K562 (cell line): Measurements from ENCODE around the gene SGMS1. TPM values are rescaled to one million over a fixed set of nuclear protein-coding genes. Genes with fewer than 3 reads are reported as not detected.

Experiments used
- BRCA1 ChIP-seq, 2 experiments: fragments of 450-650 bp in 1 of 2; sonication (generic) in 1 of 2; formaldehyde crosslinking in 1 of 2; IDR thresholded peaks; 2 replicates each; pipeline versions ENCODE4 v1.5.0 to v1.6.1; 2017 to 2020; ENCODE audit warnings: mild to moderate bottlenecking in 1 of 2, missing genetic modification reagents in 1 of 2
- CEBPB ChIP-seq: fragments of 450-650 bp; IDR thresholded peaks from 2 replicates; pipeline ENCODE4 v1.6.1; 2016; ENCODE audit warnings: missing genetic modification characterization, missing compliant biosample characterization
- ETS2 ChIP-seq: IDR thresholded peaks from 2 replicates; pipeline ENCODE4 v1.6.1; 2016; ENCODE audit warnings: borderline replicate concordance, missing genetic modification characterization, mild to moderate bottlenecking, moderate library complexity, missing compliant biosample characterization; ENCODE audit not compliant: poor library complexity, severe bottlenecking
- L3MBTL2 ChIP-seq: fragments of 450-650 bp; IDR thresholded peaks from 2 replicates; pipeline ENCODE4 v1.6.1; 2016; ENCODE audit warnings: mild to moderate bottlenecking, moderate library complexity
- POLR2B ChIP-seq: fragments of 450-650 bp; IDR thresholded peaks from 2 replicates; pipeline ENCODE4 v1.6.1; 2018; ENCODE audit warnings: low read depth; ENCODE audit not compliant: partially characterized antibody
- PRMT5 ChIP-seq: sonication (generic); formaldehyde crosslinking; IDR thresholded peaks from 2 replicates; pipeline ENCODE4 v1.5.0; 2020; ENCODE audit warnings: missing genetic modification reagents
- SMC3 ChIP-seq: conservative IDR thresholded peaks from 2 replicates; pipeline ENCODE4 v1.6.1; 2011; ENCODE audit warnings: low read depth, low read length, improper control_type of control experiment; ENCODE audit not compliant: insufficient read depth
- STAG1 ChIP-seq: sonication (generic); formaldehyde crosslinking; IDR thresholded peaks from 2 replicates; pipeline ENCODE4 v1.5.0; 2020; ENCODE audit warnings: missing genetic modification reagents, borderline replicate concordance
- TRIM24 ChIP-seq, 2 experiments: fragments of 450-650 bp; IDR thresholded peaks; 2 replicates each; pipeline ENCODE4 v1.6.1; 2016
- ZNF140 ChIP-seq: fragments of 250-450 bp; sonication (Bioruptor Pico); IDR thresholded peaks from 2 replicates; pipeline ENCODE4 v1.8.0; 2021; ENCODE audit warnings: moderate library complexity, mild to moderate bottlenecking, inconsistent platforms
- ZNF324 ChIP-seq: fragments of 250-450 bp; sonication (Bioruptor Pico); IDR thresholded peaks from 2 replicates; pipeline ENCODE4 v1.4.0; 2020; ENCODE audit warnings: mild to moderate bottlenecking
- ZNF507 ChIP-seq: conservative IDR thresholded peaks from 2 replicates; pipeline ENCODE4 v1.6.1; 2017; ENCODE audit warnings: missing genetic modification characterization, missing compliant biosample characterization
- ZNF766 ChIP-seq: fragments of 200-800 bp; sonication (Bioruptor generic); conservative IDR thresholded peaks from 2 replicates; pipeline ENCODE4 v1.6.1; 2016; ENCODE audit warnings: missing genetic modification characterization, missing compliant biosample characterization
- ZNF785 ChIP-seq: fragments of 250-450 bp; sonication (Bioruptor Pico); IDR thresholded peaks from 2 replicates; pipeline ENCODE4 v1.4.0; 2020; ENCODE audit warnings: mild to moderate bottlenecking
- ZNF79 ChIP-seq: fragments of 250-450 bp; sonication (Bioruptor Pico); IDR thresholded peaks from 2 replicates; pipeline ENCODE4 v1.4.0; 2020; ENCODE audit warnings: low read depth, mild to moderate bottlenecking, moderate library complexity
- ZSCAN32 ChIP-seq: fragments of 450-650 bp; formaldehyde crosslinking; IDR thresholded peaks from 2 replicates; pipeline ENCODE4 v1.4.0; 2020; ENCODE audit warnings: mild to moderate bottlenecking, moderate library complexity
- polyA plus RNA-seq, 8 experiments: library from polyadenylated mRNA; depleted of rRNA in 4 of 8; stranded (reverse) in 5 of 8; unstranded in 3 of 8; fragments of >200 nt; fragmentation: Nextera tagmentation in 2 of 8; fragmentation: Illumina TruSeq in 1 of 8; extraction: Ambion mirVana in 2 of 8; extraction: Trizol in 1 of 8; gene quantifications; 2 replicates each; pipeline versions ENCODE4 v1.2.1 to v1.2.3, GENCODE V29; 2011 to 2014; ENCODE audit warnings: inconsistent platforms in 1 of 8, missing spikeins in 1 of 8
- total RNA-seq, 7 experiments: library from RNA; depleted of rRNA in 6 of 7; stranded (reverse); fragments of >200 nt in 6 of 7; fragmentation: Illumina TruSeq in 2 of 7; extraction: Trizol in 2 of 7; gene quantifications; 2 replicates each; pipeline versions ENCODE4 v1.2.1 to v1.2.3, GENCODE V29; 2011 to 2021; ENCODE audit warnings: low replicate concordance in 1 of 7
- TF ChIP-seq, protein P1 (sequence below): fragments of 450-650 bp; IDR thresholded peaks from 2 replicates; pipeline ENCODE4 v1.6.1; 2017; ENCODE audit warnings: antibody characterized with exemption
- TF ChIP-seq, protein P2 (sequence below): fragments of 250-450 bp; sonication (Bioruptor Pico); IDR thresholded peaks from 2 replicates; pipeline ENCODE4 v1.4.0; 2020; ENCODE audit warnings: mild to moderate bottlenecking, moderate library complexity, borderline replicate concordance
- TF ChIP-seq, protein P3 (sequence below): sonication (generic); formaldehyde crosslinking; IDR thresholded peaks from 2 replicates; pipeline ENCODE4 v1.8.1; 2023; ENCODE audit warnings: mild to moderate bottlenecking, missing genetic modification reagents
- TF ChIP-seq, protein P4 (sequence below): fragments of 450-650 bp; formaldehyde crosslinking; IDR thresholded peaks from 2 replicates; pipeline ENCODE4 v1.4.0; 2022; ENCODE audit warnings: missing genetic modification characterization

Gene SGMS1
- total and polyA plus RNA-seq, 9 of the 15 experiments (the other 6 are each of a cell fraction or from before 2014, with no cell fraction given) = 22.6 to 232 (median 82.2) TPM

DNA sequence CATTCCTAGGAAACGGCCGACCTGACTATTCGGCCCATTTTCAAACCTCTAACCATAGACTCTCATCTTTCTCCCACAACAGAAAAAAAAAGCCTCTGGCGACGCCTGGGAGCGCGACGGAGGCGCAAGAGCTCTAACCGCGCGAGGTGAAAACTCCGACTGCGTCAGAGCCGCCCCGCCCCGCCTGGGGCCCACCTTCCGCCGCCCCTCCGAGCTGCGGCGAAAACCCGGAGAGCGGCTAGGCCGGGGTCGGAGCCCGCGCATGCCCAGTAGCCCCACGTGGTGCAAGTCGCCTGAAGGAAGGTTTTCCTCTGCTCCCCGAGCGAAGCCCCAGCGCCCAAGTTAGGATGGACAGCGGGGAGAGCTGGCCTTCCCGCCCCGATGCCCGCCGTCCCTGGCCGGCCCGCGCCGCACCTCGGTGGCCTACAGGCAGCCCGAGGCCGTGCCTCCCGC is 683 bp upstream of the SGMS1 start (continued):
- TF ChIP-seq POLR2B = peak; percentile 71
- TF ChIP-seq, protein P1, sequence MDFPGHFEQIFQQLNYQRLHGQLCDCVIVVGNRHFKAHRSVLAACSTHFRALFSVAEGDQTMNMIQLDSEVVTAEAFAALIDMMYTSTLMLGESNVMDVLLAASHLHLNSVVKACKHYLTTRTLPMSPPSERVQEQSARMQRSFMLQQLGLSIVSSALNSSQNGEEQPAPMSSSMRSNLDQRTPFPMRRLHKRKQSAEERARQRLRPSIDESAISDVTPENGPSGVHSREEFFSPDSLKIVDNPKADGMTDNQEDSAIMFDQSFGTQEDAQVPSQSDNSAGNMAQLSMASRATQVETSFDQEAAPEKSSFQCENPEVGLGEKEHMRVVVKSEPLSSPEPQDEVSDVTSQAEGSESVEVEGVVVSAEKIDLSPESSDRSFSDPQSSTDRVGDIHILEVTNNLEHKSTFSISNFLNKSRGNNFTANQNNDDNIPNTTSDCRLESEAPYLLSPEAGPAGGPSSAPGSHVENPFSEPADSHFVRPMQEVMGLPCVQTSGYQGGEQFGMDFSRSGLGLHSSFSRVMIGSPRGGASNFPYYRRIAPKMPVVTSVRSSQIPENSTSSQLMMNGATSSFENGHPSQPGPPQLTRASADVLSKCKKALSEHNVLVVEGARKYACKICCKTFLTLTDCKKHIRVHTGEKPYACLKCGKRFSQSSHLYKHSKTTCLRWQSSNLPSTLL = no peak
- no peak for TF ChIP-seq ZNF785 (CRISPR knock-in tag)
- TF ChIP-seq SMC3 = peak; percentile 31; the same call in 1 of the 2 replicates
- peak; percentile 60; the same call in 1 of the 2 replicates for TF ChIP-seq ZNF766 (CRISPR knock-in tag)
- no peak for TF ChIP-seq ZNF324 (CRISPR knock-in tag)
- TF ChIP-seq BRCA1 (IDR thresholded peaks at IDR 0.05) = no peak
- no peak for TF ChIP-seq BRCA1 (CRISPR knock-in tag; IDR thresholded peaks at IDR 0.05)
- no peak for TF ChIP-seq ZNF507
- TF ChIP-seq STAG1 = no peak
- TF ChIP-seq, protein P2, sequence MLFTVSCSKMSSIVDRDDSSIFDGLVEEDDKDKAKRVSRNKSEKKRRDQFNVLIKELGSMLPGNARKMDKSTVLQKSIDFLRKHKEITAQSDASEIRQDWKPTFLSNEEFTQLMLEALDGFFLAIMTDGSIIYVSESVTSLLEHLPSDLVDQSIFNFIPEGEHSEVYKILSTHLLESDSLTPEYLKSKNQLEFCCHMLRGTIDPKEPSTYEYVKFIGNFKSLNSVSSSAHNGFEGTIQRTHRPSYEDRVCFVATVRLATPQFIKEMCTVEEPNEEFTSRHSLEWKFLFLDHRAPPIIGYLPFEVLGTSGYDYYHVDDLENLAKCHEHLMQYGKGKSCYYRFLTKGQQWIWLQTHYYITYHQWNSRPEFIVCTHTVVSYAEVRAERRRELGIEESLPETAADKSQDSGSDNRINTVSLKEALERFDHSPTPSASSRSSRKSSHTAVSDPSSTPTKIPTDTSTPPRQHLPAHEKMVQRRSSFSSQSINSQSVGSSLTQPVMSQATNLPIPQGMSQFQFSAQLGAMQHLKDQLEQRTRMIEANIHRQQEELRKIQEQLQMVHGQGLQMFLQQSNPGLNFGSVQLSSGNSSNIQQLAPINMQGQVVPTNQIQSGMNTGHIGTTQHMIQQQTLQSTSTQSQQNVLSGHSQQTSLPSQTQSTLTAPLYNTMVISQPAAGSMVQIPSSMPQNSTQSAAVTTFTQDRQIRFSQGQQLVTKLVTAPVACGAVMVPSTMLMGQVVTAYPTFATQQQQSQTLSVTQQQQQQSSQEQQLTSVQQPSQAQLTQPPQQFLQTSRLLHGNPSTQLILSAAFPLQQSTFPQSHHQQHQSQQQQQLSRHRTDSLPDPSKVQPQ (CRISPR knock-in tag) = no peak
- no peak for TF ChIP-seq ZNF140
- TF ChIP-seq, protein P3, sequence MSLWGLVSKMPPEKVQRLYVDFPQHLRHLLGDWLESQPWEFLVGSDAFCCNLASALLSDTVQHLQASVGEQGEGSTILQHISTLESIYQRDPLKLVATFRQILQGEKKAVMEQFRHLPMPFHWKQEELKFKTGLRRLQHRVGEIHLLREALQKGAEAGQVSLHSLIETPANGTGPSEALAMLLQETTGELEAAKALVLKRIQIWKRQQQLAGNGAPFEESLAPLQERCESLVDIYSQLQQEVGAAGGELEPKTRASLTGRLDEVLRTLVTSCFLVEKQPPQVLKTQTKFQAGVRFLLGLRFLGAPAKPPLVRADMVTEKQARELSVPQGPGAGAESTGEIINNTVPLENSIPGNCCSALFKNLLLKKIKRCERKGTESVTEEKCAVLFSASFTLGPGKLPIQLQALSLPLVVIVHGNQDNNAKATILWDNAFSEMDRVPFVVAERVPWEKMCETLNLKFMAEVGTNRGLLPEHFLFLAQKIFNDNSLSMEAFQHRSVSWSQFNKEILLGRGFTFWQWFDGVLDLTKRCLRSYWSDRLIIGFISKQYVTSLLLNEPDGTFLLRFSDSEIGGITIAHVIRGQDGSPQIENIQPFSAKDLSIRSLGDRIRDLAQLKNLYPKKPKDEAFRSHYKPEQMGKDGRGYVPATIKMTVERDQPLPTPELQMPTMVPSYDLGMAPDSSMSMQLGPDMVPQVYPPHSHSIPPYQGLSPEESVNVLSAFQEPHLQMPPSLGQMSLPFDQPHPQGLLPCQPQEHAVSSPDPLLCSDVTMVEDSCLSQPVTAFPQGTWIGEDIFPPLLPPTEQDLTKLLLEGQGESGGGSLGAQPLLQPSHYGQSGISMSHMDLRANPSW (CRISPR knock-in tag) = no peak
- TF ChIP-seq, protein P4, sequence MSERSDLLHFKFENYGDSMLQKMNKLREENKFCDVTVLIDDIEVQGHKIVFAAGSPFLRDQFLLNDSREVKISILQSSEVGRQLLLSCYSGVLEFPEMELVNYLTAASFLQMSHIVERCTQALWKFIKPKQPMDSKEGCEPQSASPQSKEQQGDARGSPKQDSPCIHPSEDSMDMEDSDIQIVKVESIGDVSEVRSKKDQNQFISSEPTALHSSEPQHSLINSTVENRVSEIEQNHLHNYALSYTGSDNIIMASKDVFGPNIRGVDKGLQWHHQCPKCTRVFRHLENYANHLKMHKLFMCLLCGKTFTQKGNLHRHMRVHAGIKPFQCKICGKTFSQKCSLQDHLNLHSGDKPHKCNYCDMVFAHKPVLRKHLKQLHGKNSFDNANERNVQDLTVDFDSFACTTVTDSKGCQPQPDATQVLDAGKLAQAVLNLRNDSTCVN = no peak
- TF ChIP-seq ETS2 (tag) = no peak
- TF ChIP-seq TRIM24 (IDR thresholded peaks at IDR 0.05) = peak in 1 of 2 experiments; percentile 7; a peak in 2 of 4 replicates
- no peak for TF ChIP-seq PRMT5 (CRISPR knock-in tag)
- TF ChIP-seq ZNF79 (CRISPR knock-in tag) = no peak
- peak; percentile 97 for TF ChIP-seq L3MBTL2
- TF ChIP-seq CEBPB (tag) = no peak
- no peak for TF ChIP-seq ZSCAN32 (CRISPR knock-in tag)
